ENCODE measurements around the gene OPCML. TPM values are rescaled to one million over a fixed set of nuclear protein-coding genes. Genes with fewer than 3 reads are reported as not detected.

OPCML gene
- total and polyA plus RNA-seq, 4 donors = under 0.01 to 0.01 TPM; not detected in 2

DNA sequence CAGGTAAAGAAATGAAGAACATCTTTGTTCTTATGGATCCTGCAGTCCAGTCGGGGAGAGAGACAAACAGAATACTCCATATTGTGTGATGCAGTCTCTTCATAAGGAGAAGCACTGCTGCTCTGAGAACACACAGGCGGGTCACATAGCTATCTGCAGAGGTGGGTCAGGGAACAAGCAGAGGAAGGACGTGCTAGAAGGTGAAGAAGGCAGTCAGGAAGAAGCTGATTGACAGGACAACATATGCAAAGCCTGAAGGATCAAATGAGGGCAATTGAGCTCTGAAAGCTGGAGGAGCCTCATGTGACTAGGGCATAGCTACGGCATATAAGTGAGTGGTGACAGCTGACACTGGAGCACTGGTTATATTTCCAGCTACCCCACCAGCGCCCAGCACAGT, 122.5 kb downstream of the OPCML start:
- no peak overlapping the region for H3K27ac ChIP-seq (ENCODE audit: low read depth in 1 of 2, low read length in 2 of 2)
- DNase-seq (ENCODE audit: low spot score) = no peak
- H3K9me3 ChIP-seq (ENCODE audit: control insufficient read depth in 4 of 4, low read length in 3 of 4) = no peaks in the 10 kb centered on the region
- no peaks in the 10 kb centered on the region for H3K27me3 ChIP-seq (ENCODE audit: control insufficient read depth in 4 of 4, insufficient read depth in 4 of 4, low read length in 3 of 4)
- TF ChIP-seq HNF4A (conservative IDR thresholded peaks at IDR 0.05) (no peak), SP1 (IDR thresholded peaks at IDR 0.05) (no peak)
- H3K4me3 ChIP-seq (ENCODE audit: low read depth in 1 of 3, low read length in 3 of 3) = no peak overlapping the region
- no peaks in the 10 kb centered on the region for H3K36me3 ChIP-seq (ENCODE audit: control insufficient read depth in 4 of 4, insufficient read depth in 3 of 4, low read depth in 1 of 4, low read length in 3 of 4)
- H3K4me1 ChIP-seq (ENCODE audit: control insufficient read depth in 4 of 4, insufficient read depth in 4 of 4, low read length in 3 of 4) = no peaks in the 10 kb centered on the region
- WGBS = 54% methylated on average over 5 of the region's 5 CpGs
- no peak overlapping the region for H3K9ac ChIP-seq (ENCODE audit: low read depth in 1 of 2, low read length in 2 of 2)

DNA sequence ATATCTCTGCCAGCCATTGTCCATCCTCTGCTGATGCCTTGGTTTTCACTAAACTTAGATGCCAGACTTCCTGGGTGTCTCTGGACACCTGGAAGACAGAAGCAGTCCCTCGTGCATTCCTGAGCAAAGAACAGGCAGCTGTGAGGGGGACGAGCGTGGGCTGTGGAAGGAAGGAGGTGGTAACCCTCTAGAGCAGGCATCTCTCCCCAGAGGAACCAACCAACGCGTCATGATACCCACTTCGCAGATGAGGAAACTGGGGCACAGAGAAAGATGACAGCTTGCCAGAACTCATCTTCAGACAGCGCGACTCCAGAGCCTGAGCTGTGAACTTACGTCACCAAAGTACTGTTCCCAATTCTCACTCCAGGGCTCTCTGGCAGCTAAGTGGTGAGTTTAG, 123.4 kb downstream of the OPCML start:
- TF ChIP-seq JUND (IDR thresholded peaks at IDR 0.05) (no peak), NR2F2 (IDR thresholded peaks at IDR 0.05) (no peak), HNF4A (conservative IDR thresholded peaks at IDR 0.05) (no peak), FOXA1 (IDR thresholded peaks at IDR 0.05) (no peak)
- TF ChIP-seq, protein P1, sequence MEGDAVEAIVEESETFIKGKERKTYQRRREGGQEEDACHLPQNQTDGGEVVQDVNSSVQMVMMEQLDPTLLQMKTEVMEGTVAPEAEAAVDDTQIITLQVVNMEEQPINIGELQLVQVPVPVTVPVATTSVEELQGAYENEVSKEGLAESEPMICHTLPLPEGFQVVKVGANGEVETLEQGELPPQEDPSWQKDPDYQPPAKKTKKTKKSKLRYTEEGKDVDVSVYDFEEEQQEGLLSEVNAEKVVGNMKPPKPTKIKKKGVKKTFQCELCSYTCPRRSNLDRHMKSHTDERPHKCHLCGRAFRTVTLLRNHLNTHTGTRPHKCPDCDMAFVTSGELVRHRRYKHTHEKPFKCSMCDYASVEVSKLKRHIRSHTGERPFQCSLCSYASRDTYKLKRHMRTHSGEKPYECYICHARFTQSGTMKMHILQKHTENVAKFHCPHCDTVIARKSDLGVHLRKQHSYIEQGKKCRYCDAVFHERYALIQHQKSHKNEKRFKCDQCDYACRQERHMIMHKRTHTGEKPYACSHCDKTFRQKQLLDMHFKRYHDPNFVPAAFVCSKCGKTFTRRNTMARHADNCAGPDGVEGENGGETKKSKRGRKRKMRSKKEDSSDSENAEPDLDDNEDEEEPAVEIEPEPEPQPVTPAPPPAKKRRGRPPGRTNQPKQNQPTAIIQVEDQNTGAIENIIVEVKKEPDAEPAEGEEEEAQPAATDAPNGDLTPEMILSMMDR (IDR thresholded peaks at IDR 0.05; ENCODE audit: low read depth, low read length, missing input control) = no peak
- Histone ChIP-seq H3K36me3 (ENCODE audit: control insufficient read depth in 4 of 4, insufficient read depth in 3 of 4, low read depth in 1 of 4, low read length in 3 of 4) (no peaks in the 10 kb centered on the region), H3K9me3 (ENCODE audit: control insufficient read depth in 4 of 4, low read length in 3 of 4) (no peaks in the 10 kb centered on the region), H3K4me1 (ENCODE audit: control insufficient read depth in 4 of 4, insufficient read depth in 4 of 4, low read length in 3 of 4) (no peaks in the 10 kb centered on the region), H3K9ac (ENCODE audit: low read depth in 1 of 2, low read length in 2 of 2) (no peak overlapping the region), H3K4me3 (ENCODE audit: low read depth in 1 of 3, low read length in 3 of 3) (no peak overlapping the region), H3K27ac (ENCODE audit: low read depth in 1 of 2, low read length in 2 of 2) (no peak overlapping the region), H3K27me3 (ENCODE audit: control insufficient read depth in 4 of 4, insufficient read depth in 4 of 4, low read length in 3 of 4) (no peaks in the 10 kb centered on the region)
- no peak for DNase-seq (ENCODE audit: low spot score)
- 80% methylated on average over 9 of the region's 9 CpGs for WGBS

DNA sequence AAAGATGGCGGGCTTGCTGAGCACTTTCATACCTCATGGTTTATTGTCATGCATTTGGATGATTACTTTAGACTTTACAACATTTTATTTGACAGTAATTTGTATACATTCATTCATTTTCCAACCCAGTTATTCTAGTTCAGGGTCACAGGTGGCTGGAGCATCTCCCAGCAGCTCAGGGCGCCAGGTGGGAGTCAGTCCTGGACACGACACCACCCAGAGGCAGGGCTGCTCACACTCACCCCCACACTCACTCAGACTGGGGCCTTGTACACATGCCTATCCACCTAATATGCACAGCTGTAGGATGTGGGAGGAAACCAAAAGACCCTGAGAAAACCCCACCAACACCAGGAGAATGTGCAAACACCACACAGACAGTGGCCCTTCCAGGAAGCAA, 123.9 kb downstream of the OPCML start:
- no peaks in the 10 kb centered on the region for H3K27me3 ChIP-seq (ENCODE audit: control insufficient read depth in 4 of 4, insufficient read depth in 4 of 4, low read length in 3 of 4)

More for the DNA sequence above, 123.9 kb downstream of the OPCML start:
- TF ChIP-seq JUND (IDR thresholded peaks at IDR 0.05) = no peak
- TF ChIP-seq EGR1 (IDR thresholded peaks at IDR 0.05; ENCODE audit: low read depth in 2 of 2) = no peak
- TF ChIP-seq RAD21 (IDR thresholded peaks at IDR 0.05) = no peak
- TF ChIP-seq GABPA (IDR thresholded peaks at IDR 0.05 in 1 of 2, conservative IDR thresholded peaks at IDR 0.05 in 1 of 2) = no peak
- TF ChIP-seq FOXA2 (IDR thresholded peaks at IDR 0.05) = no peak
- TF ChIP-seq, protein P2, sequence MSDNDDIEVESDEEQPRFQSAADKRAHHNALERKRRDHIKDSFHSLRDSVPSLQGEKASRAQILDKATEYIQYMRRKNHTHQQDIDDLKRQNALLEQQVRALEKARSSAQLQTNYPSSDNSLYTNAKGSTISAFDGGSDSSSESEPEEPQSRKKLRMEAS (IDR thresholded peaks at IDR 0.05) = no peak
- TF ChIP-seq SP1 (IDR thresholded peaks at IDR 0.05) = no peak
- no peak for TF ChIP-seq NR2F2 (IDR thresholded peaks at IDR 0.05)
- TF ChIP-seq, protein P3, sequence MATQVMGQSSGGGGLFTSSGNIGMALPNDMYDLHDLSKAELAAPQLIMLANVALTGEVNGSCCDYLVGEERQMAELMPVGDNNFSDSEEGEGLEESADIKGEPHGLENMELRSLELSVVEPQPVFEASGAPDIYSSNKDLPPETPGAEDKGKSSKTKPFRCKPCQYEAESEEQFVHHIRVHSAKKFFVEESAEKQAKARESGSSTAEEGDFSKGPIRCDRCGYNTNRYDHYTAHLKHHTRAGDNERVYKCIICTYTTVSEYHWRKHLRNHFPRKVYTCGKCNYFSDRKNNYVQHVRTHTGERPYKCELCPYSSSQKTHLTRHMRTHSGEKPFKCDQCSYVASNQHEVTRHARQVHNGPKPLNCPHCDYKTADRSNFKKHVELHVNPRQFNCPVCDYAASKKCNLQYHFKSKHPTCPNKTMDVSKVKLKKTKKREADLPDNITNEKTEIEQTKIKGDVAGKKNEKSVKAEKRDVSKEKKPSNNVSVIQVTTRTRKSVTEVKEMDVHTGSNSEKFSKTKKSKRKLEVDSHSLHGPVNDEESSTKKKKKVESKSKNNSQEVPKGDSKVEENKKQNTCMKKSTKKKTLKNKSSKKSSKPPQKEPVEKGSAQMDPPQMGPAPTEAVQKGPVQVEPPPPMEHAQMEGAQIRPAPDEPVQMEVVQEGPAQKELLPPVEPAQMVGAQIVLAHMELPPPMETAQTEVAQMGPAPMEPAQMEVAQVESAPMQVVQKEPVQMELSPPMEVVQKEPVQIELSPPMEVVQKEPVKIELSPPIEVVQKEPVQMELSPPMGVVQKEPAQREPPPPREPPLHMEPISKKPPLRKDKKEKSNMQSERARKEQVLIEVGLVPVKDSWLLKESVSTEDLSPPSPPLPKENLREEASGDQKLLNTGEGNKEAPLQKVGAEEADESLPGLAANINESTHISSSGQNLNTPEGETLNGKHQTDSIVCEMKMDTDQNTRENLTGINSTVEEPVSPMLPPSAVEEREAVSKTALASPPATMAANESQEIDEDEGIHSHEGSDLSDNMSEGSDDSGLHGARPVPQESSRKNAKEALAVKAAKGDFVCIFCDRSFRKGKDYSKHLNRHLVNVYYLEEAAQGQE (IDR thresholded peaks at IDR 0.05) = no peak
- TF ChIP-seq HNF4A (conservative IDR thresholded peaks at IDR 0.05) = no peak
- no peak for TF ChIP-seq TAF1 (conservative IDR thresholded peaks at IDR 0.05)
- H3K36me3 ChIP-seq (ENCODE audit: control insufficient read depth in 4 of 4, insufficient read depth in 3 of 4, low read depth in 1 of 4, low read length in 3 of 4) = no peaks in the 10 kb centered on the region
- no peaks in the 10 kb centered on the region for H3K9me3 ChIP-seq (ENCODE audit: control insufficient read depth in 4 of 4, low read length in 3 of 4)
- DNase-seq (ENCODE audit: low spot score) = no peak
- no peaks in the 10 kb centered on the region for H3K4me1 ChIP-seq (ENCODE audit: control insufficient read depth in 4 of 4, insufficient read depth in 4 of 4, low read length in 3 of 4)
- 82% methylated on average over 3 of the region's 3 CpGs for WGBS
- H3K4me3 ChIP-seq (ENCODE audit: low read depth in 1 of 3, low read length in 3 of 3) = no peak overlapping the region
- no peak overlapping the region for H3K27ac ChIP-seq (ENCODE audit: low read depth in 1 of 2, low read length in 2 of 2)
- H3K9ac ChIP-seq (ENCODE audit: low read depth in 1 of 2, low read length in 2 of 2) = no peak overlapping the region
